Measurements from ENCODE around the gene ANK3.

Gene ANK3

DNA sequence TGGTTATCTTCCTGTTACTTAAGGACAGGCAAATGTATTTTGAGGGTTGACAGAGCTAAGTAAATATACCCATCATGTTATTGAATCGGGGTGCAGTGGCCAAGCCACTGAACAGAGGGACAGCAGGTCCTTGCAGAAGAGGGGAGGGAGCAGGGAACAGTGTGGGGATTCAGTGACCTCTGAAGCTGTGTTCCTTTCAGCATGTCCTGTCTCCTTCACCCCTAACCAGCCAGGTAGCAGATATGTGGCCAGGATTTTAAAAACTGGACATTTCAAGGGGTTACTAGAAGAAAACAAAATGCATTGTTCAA lies 12.7 kb downstream of the ANK3 start:
- DNase-seq (ENCODE audit: low spot score) = peak; percentile 59

DNA sequence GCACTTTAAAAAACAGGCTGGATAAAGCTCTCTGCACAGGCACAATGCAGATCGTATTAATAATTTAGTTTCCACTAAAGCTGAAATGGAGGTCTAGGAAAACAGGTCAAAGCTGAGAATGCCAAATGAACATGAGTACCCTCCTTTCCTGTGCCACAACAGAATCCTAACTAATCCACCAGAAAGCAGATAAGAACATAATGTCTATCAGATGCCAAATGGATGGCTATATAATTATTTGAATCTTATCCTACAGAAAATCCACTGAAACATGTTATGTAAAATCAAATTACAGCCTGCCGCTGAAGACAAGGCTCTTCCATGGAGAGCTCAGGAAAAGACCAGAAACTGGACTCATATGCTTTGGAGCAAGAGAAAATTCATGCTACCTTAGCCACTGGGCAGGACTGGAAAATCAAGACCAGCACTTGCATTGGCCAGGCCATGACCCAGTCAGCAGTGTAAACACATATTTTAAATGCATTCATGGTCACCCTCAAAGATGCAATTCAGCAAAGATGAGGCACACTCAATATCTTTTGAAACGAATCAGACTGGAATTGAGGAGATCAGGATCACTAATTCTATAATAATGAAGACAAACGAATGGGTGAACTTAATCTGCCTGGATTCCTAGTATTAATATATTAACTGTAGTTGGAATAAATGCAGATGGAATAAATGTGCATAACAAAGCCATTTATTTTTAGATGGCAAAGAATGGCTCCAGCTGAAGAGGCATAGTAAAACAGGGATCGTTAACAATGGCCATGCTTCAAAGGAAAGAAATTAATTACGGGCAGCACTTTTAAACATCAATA lies 13.2 kb downstream of the ANK3 start:
- no peak for DNase-seq (ENCODE audit: low spot score)

DNA sequence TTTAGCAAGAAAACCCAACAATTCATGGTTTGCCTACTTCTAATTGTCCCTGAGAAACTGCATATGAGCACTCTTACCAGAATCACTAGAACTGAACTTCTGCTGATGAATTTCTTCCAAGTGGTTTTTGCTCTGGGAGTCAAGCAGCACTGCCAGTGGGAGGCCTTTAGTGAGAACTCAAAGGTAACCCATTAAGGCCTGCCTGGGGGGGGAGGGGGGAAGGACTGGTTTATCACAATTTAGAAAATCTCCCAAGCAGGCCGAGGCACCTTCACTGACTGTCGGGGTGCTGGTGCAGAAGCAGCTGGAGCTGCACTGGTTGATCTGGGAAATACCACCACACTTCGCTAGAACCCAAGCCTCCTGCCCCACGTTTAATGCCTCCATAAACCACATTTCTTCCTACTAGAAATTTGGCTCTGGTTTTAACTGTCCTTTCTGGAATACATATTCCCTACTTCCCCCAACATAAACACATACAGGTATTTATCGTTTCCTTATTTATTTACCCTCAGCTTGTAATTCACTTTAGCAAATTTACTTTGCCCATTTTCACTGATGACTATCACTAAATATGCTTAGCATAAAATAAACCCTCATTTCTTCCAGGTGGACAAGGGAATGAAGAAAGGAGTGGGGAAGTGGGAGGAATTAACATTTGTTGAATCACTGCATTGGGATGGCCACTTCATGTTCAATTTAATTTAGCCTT lies 14.2 kb downstream of the ANK3 start:
- no peak for DNase-seq (ENCODE audit: low spot score)

DNA sequence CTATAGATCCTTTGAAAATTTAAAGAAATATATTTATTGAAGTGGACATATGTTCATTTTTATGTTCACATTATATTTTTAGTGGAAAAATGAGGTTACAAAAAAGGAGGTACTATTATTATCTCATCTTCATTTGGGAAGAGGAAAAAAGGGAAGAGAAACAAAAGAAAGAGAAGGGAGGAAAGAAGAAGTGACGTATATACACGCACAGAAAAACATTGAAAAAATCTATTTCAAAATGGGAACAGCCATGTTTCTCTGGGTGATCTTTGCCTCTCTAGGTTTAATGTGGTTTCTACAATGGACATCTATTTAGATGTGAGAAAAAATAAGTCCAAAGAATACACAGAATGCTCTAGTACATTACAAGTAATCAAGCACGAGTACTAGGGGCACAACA lies 14.8 kb downstream of the ANK3 start:
- DNase-seq (ENCODE audit: low spot score) = no peak

DNA sequence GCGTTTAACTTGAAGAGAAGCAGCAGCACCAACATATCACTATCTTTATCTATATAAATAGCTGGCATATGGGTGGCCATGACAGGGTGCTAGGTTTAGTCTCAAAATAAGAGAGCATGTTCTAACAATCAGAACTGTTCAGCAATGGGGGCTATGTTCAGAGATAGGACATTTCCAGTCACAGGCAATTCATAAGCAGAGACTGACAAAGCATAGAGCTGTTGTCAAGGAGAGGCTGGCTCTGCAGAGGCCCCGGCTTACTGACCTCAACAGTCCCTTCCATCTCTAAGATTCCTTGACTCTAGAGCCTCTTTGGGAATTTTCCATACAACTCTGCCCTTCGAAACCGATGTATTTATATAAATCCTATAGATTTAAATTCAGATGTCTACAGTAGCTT lies 17.2 kb downstream of the ANK3 start:
- DNase-seq (ENCODE audit: low spot score) = peak; percentile 82

DNA sequence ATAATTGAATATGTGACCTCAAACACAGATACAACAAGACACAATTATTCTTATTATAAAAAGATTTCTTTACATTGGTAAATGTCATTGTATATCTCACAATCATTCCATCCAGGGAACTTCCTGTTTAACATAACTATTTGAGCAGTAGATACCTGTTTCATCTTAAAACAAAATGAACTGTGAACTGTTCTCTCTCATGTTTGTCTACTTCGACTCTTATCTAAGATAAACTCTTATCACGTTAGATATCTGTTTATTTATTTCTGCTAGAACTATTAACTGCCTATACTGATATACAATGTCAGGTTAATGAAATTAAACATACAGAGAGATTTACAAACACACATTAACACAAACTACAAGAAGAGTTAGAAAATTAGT lies 20.1 kb downstream of the ANK3 start:
- no peak for DNase-seq (ENCODE audit: low spot score)

DNA sequence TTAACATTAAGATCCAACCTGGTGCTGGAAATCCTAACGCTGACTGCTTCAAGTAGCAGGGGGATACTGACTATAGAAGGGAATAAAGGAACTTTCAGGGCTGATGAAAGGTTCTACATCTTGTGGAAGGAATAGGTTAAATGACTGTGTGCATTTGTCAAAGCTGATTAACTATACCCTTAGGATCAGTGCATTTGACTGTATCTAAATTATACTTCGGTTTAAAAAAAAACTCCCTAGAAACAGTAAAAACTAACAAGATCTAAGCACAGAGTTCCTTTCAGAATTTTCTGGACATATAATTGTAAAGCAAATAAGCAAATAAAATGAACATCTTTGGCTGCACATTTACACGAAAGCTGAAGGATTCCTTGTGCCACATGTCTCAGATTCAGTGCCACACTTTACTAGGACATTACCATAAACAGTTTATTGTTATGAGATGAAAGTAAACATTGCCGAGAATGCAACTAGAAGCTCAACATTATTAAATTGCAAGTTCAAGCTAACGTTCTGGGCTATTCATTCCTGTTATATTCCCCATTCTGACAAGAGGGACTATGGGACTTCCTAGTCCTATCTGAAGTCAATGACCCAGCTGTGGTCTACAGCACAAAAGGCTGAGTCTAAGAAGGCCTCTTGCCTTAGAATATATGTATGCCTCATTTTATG lies 20.7 kb downstream of the ANK3 start:
- peak; percentile 69 for DNase-seq (ENCODE audit: low spot score)

DNA sequence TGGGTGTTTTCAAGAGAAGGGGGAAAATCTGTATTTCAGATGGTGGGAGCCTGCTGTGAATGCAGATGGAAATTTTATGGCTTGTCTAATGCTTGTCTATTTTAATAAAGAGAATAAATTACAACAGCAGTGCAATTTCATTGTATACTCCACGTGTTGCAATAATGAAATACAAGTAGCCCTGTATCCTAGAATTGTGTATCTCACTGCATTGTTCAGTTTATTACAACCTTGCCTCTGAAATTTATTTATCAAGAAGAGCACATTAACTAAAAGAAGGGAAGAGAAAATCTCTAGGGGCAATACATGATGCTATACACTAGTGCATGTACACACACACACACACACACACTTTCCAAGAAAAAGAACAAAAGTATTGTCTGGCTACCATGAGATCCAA lies 21.8 kb downstream of the ANK3 start:
- DNase-seq (ENCODE audit: low spot score) = peak; percentile 63

DNA sequence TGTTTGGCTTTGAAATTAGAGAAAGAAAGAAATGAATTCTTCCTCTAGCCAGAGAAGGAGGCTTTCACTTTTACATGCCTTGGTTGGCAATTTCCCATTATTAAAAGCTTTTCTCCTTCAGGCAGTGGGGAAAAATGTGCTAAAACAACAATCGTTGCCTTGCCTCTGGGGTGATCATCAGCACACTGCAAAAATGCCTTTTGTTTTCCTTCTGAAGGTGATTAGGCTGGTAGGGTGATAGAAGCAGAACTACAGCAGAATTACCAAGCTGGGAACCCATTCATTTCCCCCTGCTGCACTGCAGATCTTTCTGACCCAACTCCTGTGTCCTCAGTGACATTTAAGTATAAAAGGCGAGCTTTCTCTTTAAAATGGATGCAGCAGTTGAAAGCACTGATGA lies 22.2 kb downstream of the ANK3 start:
- DNase-seq (ENCODE audit: low spot score) = peak; percentile 62

DNA sequence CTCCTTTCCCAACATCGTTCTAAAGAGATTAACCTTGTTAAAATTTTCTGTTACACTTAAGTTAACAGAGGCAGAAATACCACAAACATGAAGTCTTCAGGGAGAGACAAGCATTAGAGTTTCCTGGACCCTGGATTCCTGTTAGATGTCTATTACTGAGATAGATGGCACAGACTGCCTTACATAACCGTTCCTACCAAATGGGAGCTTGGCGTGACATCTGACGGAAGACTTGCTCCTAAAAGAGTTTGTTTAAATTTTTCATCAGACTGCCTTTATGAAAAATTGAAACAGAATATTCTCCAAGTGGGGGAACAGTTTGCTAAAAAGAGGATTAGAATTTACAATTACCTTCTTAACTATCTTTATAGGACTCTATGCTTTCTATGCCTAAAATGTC lies 22.7 kb downstream of the ANK3 start:
- peak; percentile 78 for DNase-seq (ENCODE audit: low spot score)

DNA sequence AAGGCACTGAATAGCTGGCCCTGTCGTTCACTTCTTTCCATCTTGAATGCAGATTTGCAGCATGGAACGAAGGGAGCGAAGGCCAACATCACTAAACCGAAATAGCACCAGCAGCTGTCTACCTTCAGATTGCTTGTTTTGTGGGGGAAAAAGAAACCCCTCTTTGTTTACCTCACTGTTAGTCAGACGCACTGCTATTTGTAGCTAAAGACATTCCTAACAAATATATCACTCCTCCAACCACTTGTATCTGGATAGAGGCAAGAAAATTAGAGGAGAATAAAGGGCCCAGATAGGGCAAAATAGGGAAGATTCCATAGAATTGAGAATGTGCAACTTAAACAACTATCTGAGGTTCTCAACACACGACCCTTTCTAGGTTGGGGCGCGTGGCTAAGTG lies 26.5 kb downstream of the ANK3 start:
- no peak for DNase-seq (ENCODE audit: low spot score)

DNA sequence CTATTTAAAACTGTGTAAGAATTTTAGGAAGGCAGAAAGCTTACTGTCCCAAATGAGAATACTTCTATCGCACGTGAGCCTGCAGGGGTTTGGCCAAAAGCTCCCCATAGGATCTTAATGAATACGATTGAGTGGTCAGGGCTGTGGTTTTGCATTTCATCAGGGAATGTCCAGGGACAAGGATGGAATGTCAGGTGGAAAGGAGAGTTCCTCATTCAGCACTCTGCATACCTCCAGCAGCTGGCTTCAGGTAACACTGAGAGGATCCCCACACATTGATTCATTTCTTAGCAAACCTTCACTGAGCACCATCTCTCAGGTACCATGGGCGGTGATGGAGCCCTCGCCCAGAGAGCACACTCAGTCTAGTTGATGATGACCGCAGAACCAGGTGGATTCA lies 27.2 kb downstream of the ANK3 start:
- no peak for DNase-seq (ENCODE audit: low spot score)

DNA sequence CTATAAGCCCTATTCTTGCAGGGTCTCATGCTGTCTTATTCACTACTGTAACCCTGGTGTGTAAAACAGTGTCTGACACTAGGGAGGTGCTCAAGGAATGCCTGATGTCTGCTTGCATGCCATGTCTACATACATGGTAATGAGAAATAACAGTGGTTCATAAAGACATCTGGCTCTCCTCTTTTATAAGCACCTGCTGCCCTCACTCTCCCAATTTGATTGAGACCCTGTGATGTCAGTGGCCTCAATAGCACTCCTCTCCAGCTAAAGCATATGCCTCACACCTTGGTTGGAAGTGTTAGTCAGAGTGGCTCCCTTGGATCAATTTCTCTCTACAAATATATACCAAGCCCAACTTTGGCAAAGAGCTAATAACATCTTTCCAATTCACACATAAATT lies 30.6 kb downstream of the ANK3 start:
- DNase-seq (ENCODE audit: low spot score) = no peak

DNA sequence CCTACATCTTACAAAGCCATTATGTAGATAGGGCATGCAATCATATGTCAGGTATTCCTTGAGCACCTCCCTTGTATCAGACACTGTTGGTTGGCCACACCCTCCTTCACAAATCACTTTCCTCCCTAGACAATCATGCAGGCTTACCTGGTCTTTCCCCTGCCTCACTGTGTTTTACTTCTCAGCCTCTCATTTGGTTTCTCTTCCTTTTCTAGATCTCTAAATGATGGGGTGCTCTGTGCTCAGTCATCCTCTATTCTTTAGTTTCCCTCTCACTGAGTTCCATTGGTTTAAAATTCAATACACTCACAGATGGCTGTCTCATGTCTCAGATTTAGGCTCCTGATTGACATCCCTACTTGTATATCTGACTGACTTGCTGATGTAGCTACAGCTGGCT lies 31.4 kb downstream of the ANK3 start:
- no peak for DNase-seq (ENCODE audit: low spot score)

DNA sequence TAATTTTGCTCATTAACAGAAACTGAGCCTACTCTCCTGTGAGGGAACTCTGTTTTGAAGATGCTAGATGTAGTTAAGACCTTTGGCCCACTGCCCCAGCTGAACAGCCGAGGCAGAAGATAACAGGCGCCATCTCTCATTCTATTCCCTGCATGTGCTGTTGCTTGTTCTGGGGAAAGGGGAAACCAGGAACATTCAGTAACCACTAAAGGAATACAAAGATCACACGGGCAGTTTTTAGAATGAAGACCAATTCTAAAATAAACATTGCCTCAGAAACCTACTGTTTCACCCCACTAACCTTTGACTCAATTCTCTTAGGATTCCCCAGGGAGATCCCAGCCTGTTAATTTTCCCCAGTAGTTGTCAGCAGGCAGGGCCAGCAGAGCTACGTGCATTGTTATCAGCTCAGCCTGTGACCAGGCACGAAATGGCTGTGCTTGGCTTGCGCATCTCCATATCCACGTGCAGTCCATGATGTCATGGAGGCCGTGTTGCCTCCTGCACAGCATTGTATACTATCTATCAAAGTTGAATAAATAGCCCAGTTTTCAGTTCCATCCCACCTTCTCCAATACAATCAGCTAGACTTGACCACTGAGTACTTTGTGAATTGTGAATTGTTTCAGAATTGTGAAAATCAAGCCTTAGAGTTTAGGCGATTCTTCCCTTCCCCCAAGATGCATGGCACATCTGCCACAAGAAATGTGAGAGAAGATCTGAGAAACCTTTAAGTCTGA lies 36.0 kb downstream of the ANK3 start:
- DNase-seq (ENCODE audit: low spot score) = peak; percentile 93

DNA sequence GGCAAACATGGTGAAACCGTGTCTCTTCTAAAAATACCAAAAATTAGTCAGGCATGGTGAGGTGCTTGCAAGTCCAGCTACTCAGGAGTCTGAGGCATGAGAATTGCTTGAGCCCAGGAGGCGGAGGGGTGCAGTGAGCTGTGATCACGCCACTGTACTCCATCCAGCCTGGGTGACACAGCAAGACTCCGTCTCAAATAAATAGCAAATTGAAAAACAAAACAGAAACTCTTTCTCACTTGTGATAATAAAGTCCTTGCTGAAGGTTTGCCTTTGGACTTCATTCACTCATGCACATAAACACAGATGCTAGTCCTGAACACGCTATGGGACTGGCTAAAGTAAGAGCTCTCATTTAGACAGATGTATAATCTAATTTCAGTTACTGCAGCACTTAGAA lies 37.6 kb downstream of the ANK3 start:
- no peak for DNase-seq (ENCODE audit: low spot score)

DNA sequence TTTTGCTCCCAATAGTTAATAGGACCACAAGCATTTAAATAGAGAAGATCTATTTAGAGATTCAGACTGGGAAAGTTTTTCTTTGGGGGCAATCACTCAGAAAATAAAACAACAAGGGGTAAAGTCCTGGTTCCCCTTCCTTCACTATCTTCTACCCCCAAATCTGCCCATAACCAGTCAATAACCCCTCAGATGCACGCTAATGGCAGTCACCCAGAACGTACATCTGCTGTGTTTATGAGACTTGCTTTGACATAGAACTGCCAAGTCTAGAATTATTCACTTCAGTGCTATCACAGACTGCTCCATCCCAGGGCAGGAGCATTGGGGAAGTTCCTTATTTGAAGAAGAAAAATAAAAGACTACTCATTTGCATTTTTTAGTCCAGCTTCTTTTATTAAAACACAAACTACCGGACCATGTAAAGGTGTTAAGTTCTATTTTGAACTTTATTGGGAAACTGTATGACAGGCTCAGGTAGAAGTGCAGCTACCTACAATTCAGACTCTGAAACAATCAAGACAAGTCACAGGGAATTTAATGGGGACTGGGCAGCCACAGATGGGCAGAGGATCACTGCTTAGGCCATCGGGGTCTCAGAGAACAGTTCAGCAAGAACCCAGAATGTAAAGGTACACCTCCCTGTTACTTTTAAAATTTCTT lies 38.4 kb downstream of the ANK3 start:
- peak; percentile 86 for DNase-seq (ENCODE audit: low spot score)

DNA sequence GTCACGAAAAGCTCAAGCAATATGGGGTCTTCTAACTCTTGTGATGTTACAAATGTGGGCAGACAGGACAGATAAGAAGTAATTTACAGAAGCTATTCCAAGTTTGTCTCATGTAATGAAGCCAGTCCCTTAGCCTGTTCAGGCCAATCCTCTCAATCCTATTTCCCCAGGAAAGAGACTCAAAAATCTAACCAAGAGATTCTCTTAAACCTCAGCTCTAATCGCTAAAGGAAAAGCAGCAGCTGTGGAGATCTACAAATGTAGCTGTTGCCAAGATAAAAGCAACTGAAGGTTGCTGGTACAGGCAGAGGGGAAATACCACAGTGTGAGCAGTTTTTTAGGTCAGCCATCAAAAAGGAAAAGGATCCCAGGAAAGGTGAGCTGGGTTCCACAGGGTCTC lies 39.3 kb downstream of the ANK3 start:
- DNase-seq (ENCODE audit: low spot score) = no peak

DNA sequence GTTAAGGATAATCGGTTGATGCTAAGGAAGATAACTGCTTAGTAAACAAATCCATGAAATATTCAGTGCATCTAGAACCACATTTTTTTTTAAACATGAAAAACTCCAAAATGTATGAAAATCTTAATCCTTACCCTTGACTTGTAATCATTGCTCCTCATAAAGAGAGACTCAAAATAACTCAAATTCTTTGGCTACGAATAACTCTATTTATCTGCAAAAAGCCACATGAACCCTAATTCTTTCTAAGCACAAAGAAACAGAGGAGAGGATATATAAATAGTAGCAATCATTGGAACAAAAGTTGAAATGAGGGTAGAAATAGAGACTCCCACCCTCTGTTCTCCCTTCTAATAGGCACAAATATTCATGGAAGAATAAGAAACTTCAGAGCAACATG lies 40.2 kb downstream of the ANK3 start:
- DNase-seq (ENCODE audit: low spot score) = no peak

DNA sequence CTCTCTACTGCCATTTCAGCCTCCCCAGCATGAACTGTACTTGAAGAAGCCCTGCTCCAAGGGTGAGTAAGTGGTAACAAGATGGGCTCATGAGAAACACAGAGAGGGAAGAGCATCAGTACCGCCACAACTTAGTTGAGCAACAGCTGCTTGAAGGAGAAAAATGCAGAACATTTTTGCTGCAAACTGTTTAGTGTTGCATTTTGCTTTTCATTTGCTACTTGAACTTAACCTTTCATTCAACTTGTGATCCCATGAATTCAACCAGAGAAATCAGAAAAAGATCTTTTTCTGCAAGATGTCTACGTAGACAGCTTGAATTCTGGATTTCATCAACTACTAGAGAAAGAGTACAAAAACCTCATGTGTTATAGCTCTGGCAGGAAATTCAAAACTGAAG lies 40.7 kb downstream of the ANK3 start:
- no peak for DNase-seq (ENCODE audit: low spot score)

DNA sequence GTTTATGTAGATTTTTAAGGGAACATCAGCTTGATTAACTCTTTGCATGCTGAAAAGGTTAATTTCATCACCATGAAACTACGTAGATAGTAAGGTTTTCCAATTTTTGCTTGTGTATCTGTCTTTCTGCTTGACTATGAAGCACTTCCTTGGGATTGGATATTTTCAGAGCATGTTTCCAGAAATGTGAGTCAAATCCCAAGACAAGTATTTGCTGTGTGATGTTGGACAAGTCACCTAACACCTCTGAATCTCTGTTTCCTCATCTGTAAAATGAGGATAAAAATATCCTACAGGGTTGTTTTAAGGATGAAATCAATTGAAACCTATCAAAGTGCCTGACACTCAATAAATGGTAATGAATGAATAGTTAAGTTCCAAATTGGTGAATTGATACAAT lies 42.4 kb downstream of the ANK3 start:
- DNase-seq (ENCODE audit: low spot score) = no peak

DNA sequence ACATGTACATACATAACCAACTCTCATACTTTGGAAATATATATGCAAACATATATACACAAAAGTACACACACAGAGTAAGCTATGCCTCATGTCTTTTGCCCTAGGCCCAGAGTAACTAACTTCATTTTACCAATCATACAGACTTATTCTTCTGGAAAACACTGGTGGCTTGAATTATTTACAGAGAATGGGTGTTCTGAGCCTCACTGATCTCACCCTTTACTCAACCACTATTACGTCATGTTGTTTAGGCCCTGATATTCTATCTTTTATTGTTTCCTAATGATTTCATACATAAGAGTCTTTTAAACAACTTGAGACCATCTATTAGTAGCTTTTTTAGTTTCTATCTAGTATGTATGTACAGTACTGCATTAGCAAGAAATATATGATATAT lies 43.0 kb downstream of the ANK3 start:
- peak; percentile 64 for DNase-seq (ENCODE audit: low spot score)

Data from pons (tissue), 1 donor.